Natural killer cell treated with Interleukin-12 subunit alpha and Interleukin-12 subunit beta and Interleukin-15 and Interleukin-18, amount 100 ng/mL, for 72 hours (primary cell): ENCODE results near the gene FOXO3. TPM values are rescaled to one million over a fixed set of nuclear protein-coding genes. Genes with fewer than 3 reads are reported as not detected.

ENCODE experiments used
- ATAC-seq, 2 donors: fragments of 150-1000 bp; cut with Tn5 transposase in 1 of 2; sonication (Bioruptor Pico), chemical (Tn5 transposase) in 1 of 2; 2 replicates each; pipeline ENCODE4 v1.10.0; 2021
- DNase-seq: peaks from one replicate; pipeline ENCODE4 v3.0.0; 2022; ENCODE audit warnings: low spot score
- H3K27ac Mint-ChIP-seq, 2 donors: 1 replicate in 1 of 2; 2 replicates in 1 of 2; pipeline ENCODE4 v1.8.0; 2022; ENCODE audit warnings: mixed read lengths in 2 of 2, mild to moderate bottlenecking in 1 of 2, moderate library complexity in 1 of 2
- H3K27me3 Mint-ChIP-seq, 2 donors: 1 replicate in 1 of 2; 2 replicates in 1 of 2; pipeline ENCODE4 v1.8.0; 2022; ENCODE audit warnings: mixed read lengths in 2 of 2
- H3K36me3 Mint-ChIP-seq: one replicate; pipeline ENCODE4 v1.8.0; 2022; ENCODE audit warnings: mixed read lengths
- H3K4me1 Mint-ChIP-seq, 2 donors: 1 replicate in 1 of 2; 2 replicates in 1 of 2; pipeline ENCODE4 v1.8.0; 2022; ENCODE audit warnings: low read depth in 2 of 2, mixed read lengths in 2 of 2, mild to moderate bottlenecking in 1 of 2
- H3K4me3 Mint-ChIP-seq: one replicate; pipeline ENCODE4 v1.8.0; 2022; ENCODE audit warnings: mixed read lengths
- H3K9me3 Mint-ChIP-seq: 2 replicates; pipeline ENCODE4 v1.8.0; 2022; ENCODE audit warnings: mixed read lengths
- total RNA-seq, 2 donors: library from RNA; stranded (reverse); gene quantifications; one replicate each; pipeline ENCODE4 v1.2.3, GENCODE V29; 2022

Gene FOXO3
- total RNA-seq, 2 donors from 2014 or later, result 17.8 to 20.6 TPM

DNA sequence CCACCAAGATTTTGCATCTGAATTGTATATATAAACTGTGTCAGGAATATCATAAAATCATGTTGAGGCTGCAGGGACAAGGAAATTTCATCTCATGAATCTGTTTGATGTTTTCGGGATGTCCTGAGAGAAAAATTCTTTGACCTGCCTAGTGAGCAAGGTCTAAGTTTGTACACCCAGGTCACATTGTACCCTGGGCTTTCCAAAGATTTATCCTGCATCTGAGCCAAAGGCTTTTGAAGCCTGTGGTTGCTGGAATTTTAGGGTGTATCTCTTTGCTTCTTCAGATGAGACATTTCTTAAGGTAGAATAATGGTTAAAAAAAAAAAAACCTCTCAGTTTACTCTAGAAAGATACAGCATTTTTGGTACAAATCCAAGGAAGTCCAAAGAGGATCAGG lies 63.3 kb downstream of the FOXO3 start:
- H3K27ac Mint-ChIP-seq, result no peak overlapping the region
- ATAC-seq (no peak), DNase-seq (no peak)
- H3K4me3 Mint-ChIP-seq, result no peak overlapping the region
- H3K27me3 Mint-ChIP-seq, result no peaks in the 10 kb centered on the region
- no peaks in the 10 kb centered on the region for H3K9me3 Mint-ChIP-seq
- peaks cover 56 to 71% of the 10 kb centered on the region in 2 donors for H3K4me1 Mint-ChIP-seq
- H3K36me3 Mint-ChIP-seq, result no peaks in the 10 kb centered on the region

GRCh38 chr6:108625581-108625980 lies 64.9 kb downstream of the FOXO3 start:
- H3K27ac Mint-ChIP-seq, result no peak overlapping the region
- H3K9me3 Mint-ChIP-seq, result no peaks in the 10 kb centered on the region
- ATAC-seq (no peak), DNase-seq (no peak)
- H3K27me3 Mint-ChIP-seq, result no peaks in the 10 kb centered on the region
- no peaks in the 10 kb centered on the region for H3K36me3 Mint-ChIP-seq
- H3K4me3 Mint-ChIP-seq, result no peak overlapping the region
- peaks cover 64 to 71% of the 10 kb centered on the region in 2 donors for H3K4me1 Mint-ChIP-seq

- DNase-seq (no peak), ATAC-seq (no peak)
- Mint-ChIP-seq H3K4me1 (peaks cover 67 to 69% of the 10 kb centered on the region in 2 donors), H3K27me3 (no peaks in the 10 kb centered on the region), H3K27ac (peak overlapping the region; percentile 80 to 90), H3K36me3 (no peaks in the 10 kb centered on the region), H3K4me3 (peak overlapping the region; percentile 75), H3K9me3 (no peaks in the 10 kb centered on the region)
These were observed 66.1 kb downstream of the FOXO3 start for GRCh38 chr6:108626777-108627176.

DNA sequence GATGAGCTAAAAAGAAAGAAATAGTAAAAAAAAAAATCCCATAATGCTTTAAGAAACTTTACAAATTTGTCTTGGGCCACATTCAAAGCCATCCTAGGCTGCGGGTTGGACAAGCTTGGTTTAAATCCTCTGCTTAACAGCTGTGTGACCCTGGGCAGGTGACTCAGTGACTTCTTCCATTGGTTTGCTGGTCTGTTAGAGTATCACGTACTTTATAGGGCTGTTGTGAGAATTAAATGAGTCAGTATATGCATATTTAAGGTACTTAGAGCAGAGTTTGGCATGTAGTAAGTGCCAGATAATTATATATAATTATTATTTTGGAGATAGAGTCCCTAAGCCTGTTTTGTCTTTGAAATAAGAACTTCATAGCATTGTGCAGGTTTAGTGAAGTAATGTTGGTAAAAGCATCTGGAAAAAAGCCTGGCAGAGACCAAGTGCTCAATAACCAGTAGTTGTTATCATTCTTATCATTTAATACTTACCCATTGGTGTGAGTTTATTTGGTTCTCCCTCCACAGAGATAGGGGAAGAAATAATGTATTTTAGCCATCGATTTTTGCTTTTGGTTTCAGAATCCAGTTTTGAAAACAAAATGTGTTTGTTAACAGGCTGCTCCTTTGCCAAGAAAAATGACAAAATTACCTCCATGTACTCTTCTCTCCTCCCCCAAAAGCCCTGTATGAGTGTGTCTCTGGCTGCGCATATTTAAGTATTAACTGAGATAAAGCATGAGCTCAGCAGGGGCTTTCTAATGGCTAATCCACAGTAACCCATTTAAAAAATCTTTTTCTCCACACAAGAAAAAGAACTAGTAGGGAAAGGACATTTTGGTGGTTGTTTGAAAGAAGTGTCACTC lies 67.2 kb downstream of the FOXO3 start:
- peak overlapping the region; percentile 75 for H3K4me3 Mint-ChIP-seq
- no peaks in the 10 kb centered on the region for H3K9me3 Mint-ChIP-seq
- ATAC-seq, result peak; percentile 70 to 86
- H3K4me1 Mint-ChIP-seq, result peaks cover 63 to 65% of the 10 kb centered on the region in 2 donors
- no peak for DNase-seq
- no peaks in the 10 kb centered on the region for H3K36me3 Mint-ChIP-seq
- no peaks in the 10 kb centered on the region for H3K27me3 Mint-ChIP-seq
- peak overlapping the region; percentile 80 to 90 for H3K27ac Mint-ChIP-seq

DNA sequence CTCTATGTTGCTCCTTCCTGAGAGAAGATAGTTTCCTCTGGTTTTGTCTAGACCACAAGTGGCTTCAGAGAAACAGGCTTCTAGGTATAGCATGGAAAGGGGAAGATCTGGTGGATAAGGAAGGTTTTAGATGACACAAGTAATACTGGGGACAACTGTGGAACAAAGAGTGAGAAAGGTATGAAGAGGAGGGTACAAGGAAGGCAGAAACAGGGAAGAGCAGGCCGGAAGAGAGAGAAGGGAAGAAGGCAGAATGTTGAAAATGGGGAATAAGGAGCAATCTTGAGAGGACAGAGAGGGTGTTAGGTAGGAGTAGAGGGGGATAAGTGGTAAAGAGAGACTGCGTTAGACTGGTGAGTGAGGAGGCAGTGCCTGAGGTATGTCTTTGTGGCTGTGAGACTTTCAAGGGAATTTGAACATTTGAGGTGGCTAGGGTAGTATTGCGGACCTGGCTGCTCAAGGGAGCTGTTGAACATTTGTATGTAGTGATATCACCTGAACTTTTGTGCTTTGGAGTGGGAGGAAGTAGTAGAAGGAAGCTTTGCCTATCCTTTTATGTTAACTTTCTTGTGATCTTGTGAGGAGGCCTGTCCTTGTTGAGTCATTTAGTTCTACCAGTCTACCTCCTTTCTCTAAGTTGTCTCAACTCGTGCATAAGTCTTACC lies 69.5 kb downstream of the FOXO3 start:
- peaks cover 71 to 72% of the 10 kb centered on the region in 2 donors for H3K4me1 Mint-ChIP-seq
- ATAC-seq, result peak; percentile 54 to 73
- peak overlapping the region; percentile 60 for H3K4me3 Mint-ChIP-seq
- H3K27ac Mint-ChIP-seq, result peak overlapping the region; percentile 51 to 54
- no peaks in the 10 kb centered on the region for H3K36me3 Mint-ChIP-seq
- H3K9me3 Mint-ChIP-seq, result no peaks in the 10 kb centered on the region
- H3K27me3 Mint-ChIP-seq, result no peaks in the 10 kb centered on the region
- DNase-seq, result no peak

- no peak overlapping the region for H3K4me3 Mint-ChIP-seq
These were observed 71.7 kb downstream of the FOXO3 start for GRCh38 chr6:108632441-108632840.

GRCh38 chr6:108633436-108633835 lies 72.7 kb downstream of the FOXO3 start:
- Mint-ChIP-seq H3K27me3 (no peaks in the 10 kb centered on the region), H3K4me3 (no peak overlapping the region), H3K4me1 (peaks cover 70 to 72% of the 10 kb centered on the region in 2 donors), H3K9me3 (no peaks in the 10 kb centered on the region), H3K36me3 (no peaks in the 10 kb centered on the region), H3K27ac (peak overlapping the region in 1 of 2 donors; percentile 36)
- DNase-seq (no peak), ATAC-seq (no peak)

More at GRCh38 chr6:108632441-108632840, 71.7 kb downstream of the FOXO3 start:
- Mint-ChIP-seq H3K27me3 (no peaks in the 10 kb centered on the region), H3K4me1 (peaks cover 77 to 78% of the 10 kb centered on the region in 2 donors), H3K9me3 (no peaks in the 10 kb centered on the region), H3K27ac (no peak overlapping the region), H3K36me3 (no peaks in the 10 kb centered on the region)
- no peak for ATAC-seq
- DNase-seq, result no peak

DNA sequence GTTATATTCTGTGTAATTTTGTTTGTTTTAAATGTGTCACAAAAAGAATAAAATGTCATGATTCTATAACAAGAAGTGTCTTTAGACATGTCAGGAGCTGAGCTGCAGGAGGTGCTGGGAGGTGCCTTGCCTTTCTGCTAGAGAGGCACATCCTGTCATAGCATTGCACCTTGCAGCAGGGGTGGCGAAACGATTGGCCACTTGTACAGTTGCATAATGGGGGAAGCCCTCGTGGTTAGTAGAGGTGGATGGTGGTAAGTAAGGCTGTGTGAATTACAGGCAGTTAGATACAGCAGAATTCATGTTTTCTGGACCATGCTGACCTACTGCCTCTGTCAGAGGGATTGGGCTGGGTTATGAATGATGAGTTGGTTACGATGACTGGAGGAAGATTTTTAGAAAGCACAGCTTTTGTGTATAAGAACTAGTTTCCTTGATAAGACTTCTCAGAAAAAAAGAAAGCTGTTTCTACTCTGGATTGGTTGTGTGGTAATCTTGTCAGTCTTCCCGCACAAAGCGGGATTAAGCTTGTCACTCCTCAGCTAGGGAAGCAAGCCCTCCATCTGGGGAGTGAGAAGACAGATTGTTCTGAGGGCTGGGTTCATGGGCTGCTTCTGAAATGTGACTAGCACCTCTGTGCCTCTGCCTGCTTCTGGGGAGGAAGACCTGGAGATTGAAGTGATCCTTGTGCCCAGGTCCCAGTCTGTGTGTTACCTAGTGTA lies 74.9 kb downstream of the FOXO3 start:
- ATAC-seq (peak; percentile 97 to 98), DNase-seq (peak; percentile 91)
- Mint-ChIP-seq H3K4me1 (peaks cover 56 to 63% of the 10 kb centered on the region in 2 donors), H3K36me3 (no peaks in the 10 kb centered on the region), H3K27ac (peak overlapping the region; percentile 48 to 84), H3K4me3 (peak overlapping the region; percentile 76), H3K27me3 (no peaks in the 10 kb centered on the region), H3K9me3 (no peaks in the 10 kb centered on the region)

- Mint-ChIP-seq H3K27ac (peak overlapping the region in 1 of 2 donors; percentile 38), H3K4me1 (peaks cover 45 to 49% of the 10 kb centered on the region in 2 donors), H3K36me3 (no peaks in the 10 kb centered on the region), H3K9me3 (no peaks in the 10 kb centered on the region), H3K4me3 (no peak overlapping the region), H3K27me3 (no peaks in the 10 kb centered on the region)
- DNase-seq (no peak), ATAC-seq (no peak)
These were observed 77.2 kb downstream of the FOXO3 start for GRCh38 chr6:108637963-108638362.

- peak overlapping the region in 1 of 2 donors; percentile 21 for H3K27ac Mint-ChIP-seq
- H3K9me3 Mint-ChIP-seq, result no peaks in the 10 kb centered on the region
- no peak for DNase-seq
- H3K27me3 Mint-ChIP-seq, result no peaks in the 10 kb centered on the region
- H3K36me3 Mint-ChIP-seq, result no peaks in the 10 kb centered on the region
- H3K4me3 Mint-ChIP-seq, result no peak overlapping the region
- H3K4me1 Mint-ChIP-seq, result peaks cover 44 to 49% of the 10 kb centered on the region in 2 donors
- no peak for ATAC-seq
These were observed 78.3 kb downstream of the FOXO3 start for GRCh38 chr6:108638993-108639392.

DNA sequence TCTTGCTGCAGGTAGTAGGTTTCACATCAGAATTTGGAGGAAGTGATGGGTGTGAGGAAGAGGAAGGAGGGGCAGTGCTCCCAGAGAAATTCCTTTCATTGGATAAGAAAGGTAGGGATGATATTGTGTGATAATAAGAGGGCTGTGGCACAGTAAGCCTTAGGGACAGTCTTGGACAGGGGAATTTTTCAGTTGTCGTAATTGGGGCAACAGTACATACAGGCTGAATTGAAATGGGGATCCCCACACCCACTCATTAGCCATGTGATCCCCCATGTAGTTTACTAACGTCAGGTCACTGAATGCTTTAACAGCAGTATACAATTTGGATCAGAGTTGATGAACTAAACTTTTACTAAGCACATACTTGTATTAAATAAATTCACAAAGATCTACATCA lies 79.4 kb downstream of the FOXO3 start:
- no peaks in the 10 kb centered on the region for H3K9me3 Mint-ChIP-seq
- DNase-seq, result no peak
- H3K4me3 Mint-ChIP-seq, result no peak overlapping the region
- H3K27me3 Mint-ChIP-seq, result no peaks in the 10 kb centered on the region
- peaks cover 44 to 48% of the 10 kb centered on the region in 2 donors for H3K4me1 Mint-ChIP-seq
- no peaks in the 10 kb centered on the region for H3K36me3 Mint-ChIP-seq
- peak overlapping the region in 1 of 2 donors; percentile 21 for H3K27ac Mint-ChIP-seq
- no peak for ATAC-seq

GRCh38 chr6:108643184-108643583 lies 82.5 kb downstream of the FOXO3 start:
- H3K27me3 Mint-ChIP-seq, result no peaks in the 10 kb centered on the region
- no peak for DNase-seq
- no peaks in the 10 kb centered on the region for H3K9me3 Mint-ChIP-seq
- H3K4me1 Mint-ChIP-seq, result peaks cover 28 to 32% of the 10 kb centered on the region in 2 donors
- H3K4me3 Mint-ChIP-seq, result no peak overlapping the region
- peak overlapping the region in 1 of 2 donors; percentile 25 for H3K27ac Mint-ChIP-seq
- no peaks in the 10 kb centered on the region for H3K36me3 Mint-ChIP-seq
- no peak for ATAC-seq

- H3K36me3 Mint-ChIP-seq, result no peaks in the 10 kb centered on the region
- no peaks in the 10 kb centered on the region for H3K9me3 Mint-ChIP-seq
- no peaks in the 10 kb centered on the region for H3K27me3 Mint-ChIP-seq
- DNase-seq (no peak), ATAC-seq (no peak)
- no peak overlapping the region for H3K27ac Mint-ChIP-seq
- H3K4me3 Mint-ChIP-seq, result no peak overlapping the region
- H3K4me1 Mint-ChIP-seq, result peaks cover 28 to 31% of the 10 kb centered on the region in 2 donors
These were observed 83.5 kb downstream of the FOXO3 start for GRCh38 chr6:108644252-108644651.
